ENCODE measurements around the gene GRIK4. TPM values are rescaled to one million over a fixed set of nuclear protein-coding genes. Genes with fewer than 3 reads are reported as not detected.
"Not testable (repeated sequence)": the region's sequence is repeated elsewhere in the genome, so short reads cannot be mapped to it uniquely, and the experiment has no call there.

Gene GRIK4
- total RNA-seq, 2 donors from 2014 or later = 0.05 to 1.7 TPM

DNA sequence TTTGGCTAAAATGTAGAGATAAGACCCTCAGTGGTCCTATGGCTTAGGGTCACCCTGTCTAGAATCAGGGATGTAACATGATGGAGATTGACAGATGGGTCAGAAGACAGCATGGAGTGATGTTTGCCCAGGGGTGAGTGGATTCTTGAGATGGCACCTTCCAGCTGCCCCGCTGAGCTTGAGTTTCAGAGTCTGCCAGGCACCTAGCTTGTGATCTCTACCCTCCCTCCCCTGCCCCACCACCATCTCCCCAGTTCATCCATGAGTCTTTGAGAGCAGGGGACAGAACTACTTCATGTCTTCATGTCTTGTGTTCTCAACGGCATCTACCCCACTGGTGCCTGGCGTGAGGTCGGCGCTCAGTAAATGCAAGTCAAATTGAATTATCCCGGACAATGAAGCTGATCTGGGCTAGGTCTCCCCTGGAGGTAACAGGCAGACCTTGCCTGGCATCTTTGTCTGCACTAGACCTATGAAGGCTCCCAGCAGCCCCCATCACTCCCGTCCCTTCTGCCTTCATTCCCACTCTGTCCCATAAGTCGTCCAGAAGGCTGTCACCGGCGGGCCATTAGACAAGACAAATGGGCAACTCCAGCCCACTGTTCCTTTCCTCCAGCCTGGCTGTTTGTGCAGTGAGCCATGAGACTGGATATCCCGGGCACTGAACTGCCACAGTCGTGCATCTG, 273.2 kb downstream of the GRIK4 start:
- TF ChIP-seq, protein P1, sequence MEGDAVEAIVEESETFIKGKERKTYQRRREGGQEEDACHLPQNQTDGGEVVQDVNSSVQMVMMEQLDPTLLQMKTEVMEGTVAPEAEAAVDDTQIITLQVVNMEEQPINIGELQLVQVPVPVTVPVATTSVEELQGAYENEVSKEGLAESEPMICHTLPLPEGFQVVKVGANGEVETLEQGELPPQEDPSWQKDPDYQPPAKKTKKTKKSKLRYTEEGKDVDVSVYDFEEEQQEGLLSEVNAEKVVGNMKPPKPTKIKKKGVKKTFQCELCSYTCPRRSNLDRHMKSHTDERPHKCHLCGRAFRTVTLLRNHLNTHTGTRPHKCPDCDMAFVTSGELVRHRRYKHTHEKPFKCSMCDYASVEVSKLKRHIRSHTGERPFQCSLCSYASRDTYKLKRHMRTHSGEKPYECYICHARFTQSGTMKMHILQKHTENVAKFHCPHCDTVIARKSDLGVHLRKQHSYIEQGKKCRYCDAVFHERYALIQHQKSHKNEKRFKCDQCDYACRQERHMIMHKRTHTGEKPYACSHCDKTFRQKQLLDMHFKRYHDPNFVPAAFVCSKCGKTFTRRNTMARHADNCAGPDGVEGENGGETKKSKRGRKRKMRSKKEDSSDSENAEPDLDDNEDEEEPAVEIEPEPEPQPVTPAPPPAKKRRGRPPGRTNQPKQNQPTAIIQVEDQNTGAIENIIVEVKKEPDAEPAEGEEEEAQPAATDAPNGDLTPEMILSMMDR (IDR thresholded peaks at IDR 0.05) = no peak
- TF ChIP-seq POLR2A (IDR thresholded peaks at IDR 0.05) (no peak), POLR2AphosphoS5 (IDR thresholded peaks at IDR 0.05) (no peak)
- 85% methylated on average over 12 of the region's 12 CpGs for WGBS
- H3K27me3 ChIP-seq (replicated peaks; ENCODE audit: insufficient read depth) = no peaks in the 10 kb centered on the region
- H3K36me3 ChIP-seq = no peaks in the 10 kb centered on the region
- H3K9me3 ChIP-seq = no peaks in the 10 kb centered on the region
- no peak for DNase-seq (ENCODE audit: low spot score)
- intact Hi-C loops (cut with DNase I) = no loop called here
- no peak overlapping the region for H3K27ac ChIP-seq
- no peak overlapping the region for H3K4me3 ChIP-seq
- no peaks in the 10 kb centered on the region for H3K4me1 ChIP-seq (replicated peaks)

DNA sequence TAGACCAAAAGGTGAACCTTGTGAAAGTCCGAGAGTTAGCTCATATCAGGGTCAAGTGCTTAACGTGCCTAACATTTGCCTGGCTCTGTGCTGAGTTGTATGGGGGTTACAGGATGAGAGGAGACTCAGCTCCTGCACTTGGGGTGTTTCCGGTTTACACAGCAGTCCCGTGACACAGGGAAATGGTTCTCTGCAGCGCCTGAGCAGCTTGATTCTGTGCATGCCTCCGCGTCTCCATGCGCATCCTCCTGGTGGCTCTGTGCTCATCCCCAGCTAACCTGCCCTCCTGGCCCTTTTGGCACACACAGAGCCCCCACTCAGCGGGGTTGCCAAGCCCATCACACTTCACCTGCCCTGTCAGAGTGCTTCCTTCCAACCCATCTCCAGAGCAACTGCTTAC, 274.0 kb downstream of the GRIK4 start:
- H3K27ac ChIP-seq = no peak overlapping the region
- H3K9me3 ChIP-seq = no peaks in the 10 kb centered on the region
- 86% methylated on average over 9 of the region's 9 CpGs for WGBS
- H3K27me3 ChIP-seq (replicated peaks; ENCODE audit: insufficient read depth) = no peaks in the 10 kb centered on the region
- no peaks in the 10 kb centered on the region for H3K36me3 ChIP-seq
- DNase-seq (ENCODE audit: low spot score) = no peak
- intact Hi-C loops (cut with DNase I) = no loop called here
- H3K4me1 ChIP-seq (replicated peaks) = no peaks in the 10 kb centered on the region
- no peak overlapping the region for H3K4me3 ChIP-seq
- TF ChIP-seq POLR2AphosphoS5 (IDR thresholded peaks at IDR 0.05) = no peak
- TF ChIP-seq POLR2A (IDR thresholded peaks at IDR 0.05) = no peak
- TF ChIP-seq, protein P1 (IDR thresholded peaks at IDR 0.05) = no peak

DNA sequence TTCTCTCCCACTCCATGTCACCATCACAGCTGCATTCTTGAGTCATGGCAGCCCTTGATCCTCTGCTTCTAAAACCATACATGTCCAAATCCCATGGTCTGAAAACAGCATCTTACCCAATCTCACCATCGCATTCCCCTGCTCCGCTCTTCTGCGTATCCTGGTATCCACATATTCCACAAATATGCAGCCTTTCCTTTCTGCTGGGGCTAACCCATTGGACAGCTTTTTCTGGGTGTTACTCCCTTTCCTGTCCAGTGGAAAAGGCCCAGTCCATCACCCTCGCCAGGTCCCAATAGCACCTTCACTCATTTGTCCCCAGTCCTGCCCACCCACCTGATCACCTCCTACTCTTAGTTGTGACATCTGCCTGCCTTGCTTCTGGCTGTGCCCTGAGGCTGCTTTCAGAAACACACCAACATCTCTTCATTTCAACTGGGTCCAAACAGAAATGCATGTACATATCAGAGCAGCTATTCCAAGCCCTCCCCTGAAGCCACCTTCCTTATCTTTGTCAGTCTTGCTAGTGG, 274.7 kb downstream of the GRIK4 start:
- Histone ChIP-seq H3K27ac (no peak overlapping the region), H3K4me1 (replicated peaks) (no peaks in the 10 kb centered on the region), H3K4me3 (no peak overlapping the region), H3K36me3 (no peaks in the 10 kb centered on the region), H3K9me3 (no peaks in the 10 kb centered on the region), H3K27me3 (replicated peaks; ENCODE audit: insufficient read depth) (no peaks in the 10 kb centered on the region)
- no peak for DNase-seq (ENCODE audit: low spot score)
- TF ChIP-seq, protein P1 (IDR thresholded peaks at IDR 0.05) = no peak
- TF ChIP-seq POLR2AphosphoS5 (IDR thresholded peaks at IDR 0.05) = no peak
- TF ChIP-seq POLR2A (IDR thresholded peaks at IDR 0.05) = no peak
- 98% methylated on average over 4 of the region's 4 CpGs for WGBS
- intact Hi-C loops (cut with DNase I) = no loop called here

DNA sequence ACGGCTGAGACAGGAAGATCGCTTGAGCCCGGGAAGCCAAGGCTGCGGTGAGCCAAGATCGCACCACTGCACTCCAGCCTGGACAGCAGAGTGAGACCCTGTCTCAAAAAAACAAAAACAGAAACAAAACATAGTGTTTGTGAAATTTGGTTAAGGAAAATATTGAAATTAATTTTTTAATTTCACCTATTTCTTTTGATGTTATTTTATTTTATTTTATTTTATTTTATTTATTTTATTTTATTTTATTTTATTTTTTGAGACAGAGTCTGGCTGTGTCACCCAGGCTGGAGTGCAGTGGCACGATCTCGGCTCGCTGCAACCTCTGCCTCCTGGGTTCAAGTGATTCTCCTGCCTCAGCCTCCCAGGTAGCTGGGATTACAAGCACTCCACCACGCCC, 275.7 kb downstream of the GRIK4 start:
- H3K4me3 ChIP-seq; H3K9me3 ChIP-seq; H3K36me3 ChIP-seq; intact Hi-C loops (cut with DNase I); H3K27ac ChIP-seq; DNase-seq (ENCODE audit: low spot score); H3K4me1 ChIP-seq (replicated peaks); H3K27me3 ChIP-seq (replicated peaks; ENCODE audit: insufficient read depth): not testable (repeated sequence)
- WGBS = 84% methylated on average over 9 of the region's 9 CpGs

DNA sequence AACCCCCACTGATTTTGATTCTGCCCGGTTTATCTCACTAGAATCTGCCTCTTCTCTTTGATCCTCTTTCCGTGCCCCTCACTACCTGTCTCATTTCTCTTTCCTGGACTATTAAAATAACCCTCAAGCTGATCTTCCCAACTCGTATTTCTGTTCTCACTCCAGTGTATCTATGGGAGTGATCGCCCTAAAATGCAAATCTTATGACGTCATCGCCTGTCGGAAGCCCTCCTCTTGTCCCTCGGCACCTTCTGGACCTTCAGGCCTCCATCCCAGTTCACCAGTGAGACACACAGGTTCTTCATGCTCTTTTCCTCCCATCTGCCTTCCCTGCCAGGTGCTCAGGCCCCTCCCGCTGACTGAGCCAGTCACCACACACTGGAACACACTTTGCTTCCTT, 277.8 kb downstream of the GRIK4 start:
- TF ChIP-seq, protein P1 (IDR thresholded peaks at IDR 0.05) = no peak
- TF ChIP-seq POLR2AphosphoS5 (IDR thresholded peaks at IDR 0.05) = no peak
- TF ChIP-seq POLR2A (IDR thresholded peaks at IDR 0.05) = no peak
- no peaks in the 10 kb centered on the region for H3K27me3 ChIP-seq (replicated peaks; ENCODE audit: insufficient read depth)
- DNase-seq (ENCODE audit: low spot score) = no peak
- no peaks in the 10 kb centered on the region for H3K36me3 ChIP-seq
- H3K9me3 ChIP-seq = no peaks in the 10 kb centered on the region
- H3K4me1 ChIP-seq (replicated peaks) = no peaks in the 10 kb centered on the region
- intact Hi-C loops (cut with DNase I) = no loop called here
- H3K27ac ChIP-seq = no peak overlapping the region
- H3K4me3 ChIP-seq = no peak overlapping the region
- 81% methylated on average over 9 of the region's 9 CpGs for WGBS
